ENCODE measurements around the gene ADAMTS8.

ADAMTS8 gene

GRCh38 chr11:130428316-130429119, at the start of gene ADAMTS8:
Gene ADAMTS8, minus strand, starts transcription at chr11:130428609. Its CDS starts 323 bp downstream, at chr11:130428286.
- DNase-seq (ENCODE audit: low read depth in 2 of 2) = no peak

GRCh38 chr11:130477586-130478203, 49.3 kb upstream of the ADAMTS8 start:
- DNase-seq (ENCODE audit: low read depth in 2 of 2) = no peak

- no peak for DNase-seq (ENCODE audit: low read depth in 2 of 2)
These were observed 48.6 kb upstream of the ADAMTS8 start for GRCh38 chr11:130476922-130477491.

GRCh38 chr11:130476200-130476921, 48.0 kb upstream of the ADAMTS8 start:
- no peak for DNase-seq (ENCODE audit: low read depth in 2 of 2)

- no peak for DNase-seq (ENCODE audit: low read depth in 2 of 2)
These were observed 47.1 kb upstream of the ADAMTS8 start for GRCh38 chr11:130475426-130476053.

GRCh38 chr11:130474637-130475400, 46.4 kb upstream of the ADAMTS8 start:
- no peak for DNase-seq (ENCODE audit: low read depth in 2 of 2)

- DNase-seq (ENCODE audit: low read depth in 2 of 2) = no peak
These were observed 45.5 kb upstream of the ADAMTS8 start for GRCh38 chr11:130473795-130474377.

GRCh38 chr11:130473056-130473794, 44.8 kb upstream of the ADAMTS8 start:
- DNase-seq (ENCODE audit: low read depth in 2 of 2) = no peak

GRCh38 chr11:130472434-130472961, 44.1 kb upstream of the ADAMTS8 start:
- DNase-seq (ENCODE audit: low read depth in 2 of 2) = no peak

GRCh38 chr11:130471731-130472433, 43.5 kb upstream of the ADAMTS8 start:
- no peak for DNase-seq (ENCODE audit: low read depth in 2 of 2)

- no peak for DNase-seq (ENCODE audit: low read depth in 2 of 2)
These were observed 42.7 kb upstream of the ADAMTS8 start for GRCh38 chr11:130470832-130471706.

- DNase-seq (ENCODE audit: low read depth in 2 of 2) = no peak
These were observed 40.8 kb upstream of the ADAMTS8 start for GRCh38 chr11:130469181-130469580.

GRCh38 chr11:130467116-130467900, 38.9 kb upstream of the ADAMTS8 start:
- DNase-seq (ENCODE audit: low read depth in 2 of 2) = no peak

- DNase-seq (ENCODE audit: low read depth in 2 of 2) = no peak
These were observed 36.9 kb upstream of the ADAMTS8 start for GRCh38 chr11:130465263-130465662.

- DNase-seq (ENCODE audit: low read depth in 2 of 2) = no peak
These were observed 35.9 kb upstream of the ADAMTS8 start for GRCh38 chr11:130464291-130464812.

GRCh38 chr11:130462931-130463330, 34.5 kb upstream of the ADAMTS8 start:
- no peak for DNase-seq (ENCODE audit: low read depth in 2 of 2)

All from stimulated activated CD4-positive, alpha-beta T cell treated with anti-CD3 and anti-CD28 coated beads, Interleukin-12 subunit alpha, Interleukin-12 subunit beta, amount 100 ng/mL, for 24 hours (primary cell).